H9 (cell line): ENCODE data around the gene PLEKHM1. TPM values are rescaled to one million over a fixed set of nuclear protein-coding genes. Genes with fewer than 3 reads are reported as not detected.
A peak's percentile ranks its signal among the peaks of the same experiment; 100 is the strongest.

ENCODE experiments used
- DNase-seq: peaks from one replicate; pipeline ENCODE4 v3.0.0-alpha.2; 2017
- H2AFZ ChIP-seq: one replicate; pipeline ENCODE4 v1.6.1; 2013; ENCODE audit warnings: mild to moderate bottlenecking, low read length, control low read depth, moderate library complexity
- H2AK5ac ChIP-seq: 2 replicates; pipeline ENCODE4 v1.6.1; 2013; ENCODE audit warnings: low read length, control low read depth, mixed read lengths; ENCODE audit not compliant: insufficient read length
- H2BK120ac ChIP-seq: one replicate; pipeline ENCODE4 v1.6.1; 2013; ENCODE audit warnings: low read depth, mild to moderate bottlenecking, low read length, control low read depth, inconsistent platforms; ENCODE audit not compliant: poor library complexity, severe bottlenecking
- H2BK12ac ChIP-seq: 2 replicates; pipeline ENCODE4 v1.6.1; 2013; ENCODE audit warnings: low read length, control low read depth, mixed read lengths, low read depth; ENCODE audit not compliant: insufficient read length
- H2BK15ac ChIP-seq: 2 replicates; pipeline ENCODE4 v1.6.1; 2013; ENCODE audit warnings: low read depth, low read length, control low read depth
- H2BK20ac ChIP-seq: one replicate; pipeline ENCODE4 v1.6.1; 2013; ENCODE audit warnings: low read depth, mild to moderate bottlenecking, low read length, control low read depth, inconsistent platforms; ENCODE audit not compliant: poor library complexity, severe bottlenecking
- H2BK5ac ChIP-seq: 2 replicates; pipeline ENCODE4 v1.6.1; 2013; ENCODE audit warnings: low read length, control low read depth, mixed read lengths; ENCODE audit not compliant: insufficient read length
- H3K14ac ChIP-seq: 2 replicates; pipeline ENCODE4 v1.6.1; 2013; ENCODE audit warnings: low read length, control low read depth; ENCODE audit not compliant: insufficient read depth
- H3K18ac ChIP-seq: 2 replicates; pipeline ENCODE4 v1.6.1; 2013; ENCODE audit warnings: low read depth, mild to moderate bottlenecking, mixed read lengths, low read length, control low read depth; ENCODE audit not compliant: insufficient read length
- H3K23ac ChIP-seq: 2 replicates; pipeline ENCODE4 v1.6.1; 2013; ENCODE audit warnings: low read length, control low read depth, mixed read lengths, low read depth; ENCODE audit not compliant: insufficient read length
- H3K23me2 ChIP-seq: 2 replicates; pipeline ENCODE4 v1.6.1; 2013; ENCODE audit warnings: low read depth, mild to moderate bottlenecking, mixed read lengths, low read length, control low read depth; ENCODE audit not compliant: insufficient read length, poor library complexity, severe bottlenecking
- H3K27ac ChIP-seq: 2 replicates; pipeline ENCODE4 v1.5.1; 2013; ENCODE audit warnings: low read length, control low read depth, mixed read lengths, low read depth; ENCODE audit not compliant: insufficient read length
- H3K27me3 ChIP-seq: 2 replicates; pipeline ENCODE4 v1.6.1; 2013; ENCODE audit warnings: low read length, control low read depth, inconsistent platforms; ENCODE audit not compliant: insufficient read depth
- H3K4ac ChIP-seq: 2 replicates; pipeline ENCODE4 v1.6.1; 2013; ENCODE audit warnings: low read depth, mild to moderate bottlenecking, control low read depth, inconsistent platforms, low read length, moderate library complexity
- H3K4me1 ChIP-seq: 2 replicates; pipeline ENCODE4 v1.6.1; 2013; ENCODE audit warnings: low read length, control low read depth, inconsistent platforms; ENCODE audit not compliant: insufficient read depth
- H3K4me2 ChIP-seq: 2 replicates; pipeline ENCODE4 v1.6.1; 2013; ENCODE audit warnings: low read length, control low read depth, mixed read lengths; ENCODE audit not compliant: insufficient read length, insufficient read depth
- H3K56ac ChIP-seq: 2 replicates; pipeline ENCODE4 v1.6.1; 2013; ENCODE audit warnings: low read depth, mild to moderate bottlenecking, mixed read lengths, low read length, control low read depth; ENCODE audit not compliant: insufficient read length
- H3K79me1 ChIP-seq: 2 replicates; pipeline ENCODE4 v1.6.1; 2013; ENCODE audit warnings: low read depth, mild to moderate bottlenecking, moderate library complexity, low read length, control low read depth, inconsistent platforms; ENCODE audit not compliant: insufficient read depth, poor library complexity, severe bottlenecking
- H3K79me2 ChIP-seq: 2 replicates; pipeline ENCODE4 v1.6.1; 2013; ENCODE audit warnings: low read length, control low read depth, inconsistent platforms; ENCODE audit not compliant: insufficient read depth
- H3K9ac ChIP-seq: 2 replicates; pipeline ENCODE4 v1.6.1; 2013; ENCODE audit warnings: low read length, control low read depth, mixed read lengths; ENCODE audit not compliant: insufficient read length; ENCODE audit errors: extremely low read depth
- H3K9me3 ChIP-seq: one replicate; pipeline ENCODE4 v1.6.1; 2013; ENCODE audit warnings: low read depth, low read length, inconsistent platforms; ENCODE audit not compliant: control insufficient read depth
- H3T11ph ChIP-seq: one replicate; pipeline ENCODE4 v1.6.1; 2013; ENCODE audit warnings: mild to moderate bottlenecking, low read length, control low read depth, inconsistent platforms
- H4K20me1 ChIP-seq: one replicate; pipeline ENCODE4 v1.6.1; 2013; ENCODE audit not compliant: control insufficient read depth, insufficient read length, insufficient read depth
- H4K5ac ChIP-seq: 2 replicates; pipeline ENCODE4 v1.6.1; 2013; ENCODE audit warnings: low read depth, mild to moderate bottlenecking, mixed read lengths, low read length, control low read depth; ENCODE audit not compliant: insufficient read length
- H4K8ac ChIP-seq: replicated peaks from 2 replicates; pipeline ENCODE4 v1.6.1; 2013; ENCODE audit warnings: low read length, control low read depth, mixed read lengths, low read depth; ENCODE audit not compliant: insufficient read length
- H4K91ac ChIP-seq: 2 replicates; pipeline ENCODE4 v1.6.1; 2013; ENCODE audit warnings: low read depth, mild to moderate bottlenecking, moderate library complexity, mixed read lengths, low read length, control low read depth; ENCODE audit not compliant: insufficient read length
- H3K27ac Mint-ChIP-seq, 3 experiments: 2 replicates in 2 of 3; 3 replicates in 1 of 3; pipeline ENCODE4 v1.8.0; 2020 to 2021; ENCODE audit warnings: mixed read lengths in 3 of 3, mild to moderate bottlenecking in 1 of 3, moderate library complexity in 1 of 3
- H3K27me3 Mint-ChIP-seq: 2 replicates; pipeline ENCODE4 v1.8.0; 2021; ENCODE audit warnings: low read depth, mild to moderate bottlenecking, moderate library complexity, mixed read lengths
- H3K36me3 Mint-ChIP-seq, 3 experiments: 2 replicates in 2 of 3; 3 replicates in 1 of 3; pipeline ENCODE4 v1.8.0; 2020 to 2021; ENCODE audit warnings: low read depth in 3 of 3, mixed read lengths in 3 of 3; ENCODE audit not compliant: insufficient read depth in 1 of 3
- H3K4me1 Mint-ChIP-seq, 2 experiments: 2 replicates each; pipeline ENCODE4 v1.8.0; 2020; ENCODE audit warnings: mixed read lengths in 2 of 2
- H3K4me3 Mint-ChIP-seq, 2 experiments: 2 replicates in 1 of 2; 3 replicates in 1 of 2; pipeline ENCODE4 v1.8.0; 2020 to 2021; ENCODE audit warnings: mild to moderate bottlenecking in 2 of 2, mixed read lengths in 2 of 2, moderate library complexity in 1 of 2
- H3K9me3 Mint-ChIP-seq, 2 experiments: 2 replicates in 1 of 2; 3 replicates in 1 of 2; pipeline ENCODE4 v1.8.0; 2020; ENCODE audit warnings: mild to moderate bottlenecking in 2 of 2, mixed read lengths in 2 of 2, moderate library complexity in 1 of 2
- CTCF ChIP-seq: fragments of 200-600 bp; sonication (generic); conservative IDR thresholded peaks from 3 replicates; pipeline ENCODE4 v1.8.0; 2021; ENCODE audit warnings: antibody characterized with exemption, mild to moderate bottlenecking
- WGBS: extraction: QIAGEN DNeasy Blood & Tissue Kit; methylation state at CpG from one replicate; pipeline ENCODE4 v1.1.7; 2013; ENCODE audit warnings: missing lambda C conversion rate, low lambda C conversion rate, mixed read lengths; ENCODE audit not compliant: insufficient read length; ENCODE audit errors: extremely low coverage; 5-methylcytosine and 5-hydroxymethylcytosine counted together
- total RNA-seq: library from RNA; stranded (reverse); gene quantifications from 2 replicates; pipeline ENCODE4 v1.2.1, GENCODE V29; 2021

The PLEKHM1 gene
- total RNA-seq, 1 experiment from 2014 or later = 20.7 TPM

- Histone ChIP-seq H3K23me2 (no peaks in the 10 kb centered on the region), H3K4me2 (no peak overlapping the region), H3K56ac (no peak overlapping the region), H3K4ac (no peak overlapping the region), H3K18ac (no peak overlapping the region), H3K27me3 (peaks cover 6% of the 10 kb centered on the region; the same call in 1 of the 2 replicates), H3K9me3 (no peaks in the 10 kb centered on the region), H3T11ph (no peak overlapping the region), H4K5ac (no peak overlapping the region), H2BK20ac (no peak overlapping the region), H2BK5ac (no peak overlapping the region), H3K14ac (no peak overlapping the region), H3K4me1 (no peaks in the 10 kb centered on the region), H2AK5ac (no peak overlapping the region), H2BK15ac (no peak overlapping the region), H2BK12ac (no peak overlapping the region), H4K91ac (no peak overlapping the region), H2AFZ (no peak overlapping the region), H3K79me2 (no peaks in the 10 kb centered on the region), H4K8ac (no peak overlapping the region), H4K20me1 (peaks cover 4% of the 10 kb centered on the region), H3K23ac (no peak overlapping the region), H3K27ac (no peak overlapping the region), H3K9ac (no peak overlapping the region), H3K79me1 (no peaks in the 10 kb centered on the region), H2BK120ac (no peak overlapping the region)
- H3K27me3 Mint-ChIP-seq = peaks cover 31% of the 10 kb centered on the region
- H3K4me3 Mint-ChIP-seq = peak overlapping the region; percentile 2 to 51; a peak in 2 of 5 replicates
- H3K9me3 Mint-ChIP-seq = 0 out of 5 replicates have a peak, but pooled peaks cover 2% of the 10 kb centered on the region in 2 experiments
- WGBS = no CpG with 5 or more reads among the region's 1 CpG
- no peak for TF ChIP-seq CTCF
- H3K27ac Mint-ChIP-seq = no peak overlapping the region
- no peak for DNase-seq
- H3K36me3 Mint-ChIP-seq = peaks cover 0 to 6% (median 3%) of the 10 kb centered on the region in 3 experiments; a peak in 3 of 7 replicates
- H3K4me1 Mint-ChIP-seq = peaks cover 22 to 30% of the 10 kb centered on the region in 2 experiments
Measured at GRCh38 chr17:45423975-45424335, 66.6 kb downstream of the PLEKHM1 start.
